ENCODE data around the gene ARHGAP4.

The ARHGAP4 gene

DNA sequence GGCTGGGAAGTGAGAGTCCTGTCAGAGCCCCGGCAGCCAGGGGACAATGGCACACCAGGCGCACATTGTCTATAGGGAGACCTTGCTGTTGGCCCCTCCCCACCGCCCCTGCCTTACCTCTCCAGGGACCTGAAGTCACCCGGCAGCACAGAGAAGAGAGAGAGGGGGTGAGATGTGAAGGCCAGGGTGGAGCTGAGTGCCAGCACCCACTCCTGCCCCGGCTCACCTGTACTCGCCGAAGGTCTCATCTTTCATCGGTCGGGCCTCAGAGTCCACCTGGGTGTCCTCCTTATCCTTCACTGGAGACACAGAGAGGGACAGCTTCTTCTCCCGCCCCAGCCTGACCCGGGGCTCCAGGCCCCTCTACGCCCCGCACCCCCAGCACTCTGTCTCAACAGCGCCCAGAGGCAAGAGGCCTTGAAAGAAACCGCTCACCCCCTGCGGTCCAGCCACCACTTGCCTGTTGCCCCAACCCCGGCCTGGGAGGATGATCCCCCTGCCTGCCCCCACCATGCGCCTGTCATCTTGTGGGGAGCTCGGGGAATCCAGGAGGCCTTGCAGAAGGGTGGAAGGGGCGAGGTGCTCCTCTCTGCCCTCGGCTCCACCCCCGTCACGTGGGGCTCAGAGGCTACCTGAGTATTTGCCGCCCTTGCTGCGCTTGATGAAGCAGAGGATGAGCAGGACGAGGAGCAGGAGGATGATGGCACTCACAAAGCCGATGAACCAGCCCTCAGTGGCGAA, 62.6 kb downstream of the ARHGAP4 start:
- DNase-seq = no peak

DNA sequence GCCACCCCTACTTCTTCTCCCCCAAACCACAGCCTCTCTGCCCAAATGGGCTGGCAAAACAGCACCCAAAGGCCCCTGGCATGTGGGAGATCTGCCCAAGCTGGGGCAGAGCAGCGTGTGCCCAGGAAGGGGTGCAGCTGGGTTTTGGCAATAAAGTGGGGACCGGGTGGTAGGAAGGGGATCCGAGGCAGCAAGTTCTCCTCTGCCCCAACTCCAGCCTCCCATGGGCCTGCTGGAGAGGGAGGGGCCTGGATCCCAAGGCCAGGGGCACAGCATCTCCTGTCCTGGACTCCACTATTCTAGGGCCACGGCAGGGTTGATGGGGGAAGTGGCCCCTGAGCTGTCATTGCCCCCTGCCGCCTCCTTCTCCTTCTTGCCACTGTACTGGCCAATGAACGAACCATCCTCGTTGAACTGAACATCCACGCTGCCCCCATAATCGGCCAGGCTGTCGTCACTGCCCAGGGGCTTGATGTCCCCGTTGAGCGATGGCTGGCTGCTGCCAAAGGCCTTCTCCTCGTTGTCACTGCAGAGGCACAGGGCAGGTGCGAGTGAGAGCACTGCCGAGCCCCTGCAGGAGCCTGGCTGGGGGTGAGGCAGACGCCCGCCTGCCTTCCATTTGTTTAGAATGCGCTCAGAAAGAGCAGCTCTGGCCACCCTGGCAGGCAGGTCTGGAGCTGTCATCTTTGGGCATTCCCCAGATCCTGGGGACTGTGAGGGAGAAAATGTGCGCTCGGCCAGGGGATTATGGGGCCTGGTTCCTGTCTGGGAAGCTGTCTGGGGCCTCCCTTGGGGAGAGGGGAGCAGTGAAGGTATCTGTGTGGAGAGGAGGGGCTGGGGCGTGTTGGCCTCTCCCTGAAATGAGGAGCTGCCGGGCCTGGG, 63.5 kb downstream of the ARHGAP4 start:
- DNase-seq = no peak

DNA sequence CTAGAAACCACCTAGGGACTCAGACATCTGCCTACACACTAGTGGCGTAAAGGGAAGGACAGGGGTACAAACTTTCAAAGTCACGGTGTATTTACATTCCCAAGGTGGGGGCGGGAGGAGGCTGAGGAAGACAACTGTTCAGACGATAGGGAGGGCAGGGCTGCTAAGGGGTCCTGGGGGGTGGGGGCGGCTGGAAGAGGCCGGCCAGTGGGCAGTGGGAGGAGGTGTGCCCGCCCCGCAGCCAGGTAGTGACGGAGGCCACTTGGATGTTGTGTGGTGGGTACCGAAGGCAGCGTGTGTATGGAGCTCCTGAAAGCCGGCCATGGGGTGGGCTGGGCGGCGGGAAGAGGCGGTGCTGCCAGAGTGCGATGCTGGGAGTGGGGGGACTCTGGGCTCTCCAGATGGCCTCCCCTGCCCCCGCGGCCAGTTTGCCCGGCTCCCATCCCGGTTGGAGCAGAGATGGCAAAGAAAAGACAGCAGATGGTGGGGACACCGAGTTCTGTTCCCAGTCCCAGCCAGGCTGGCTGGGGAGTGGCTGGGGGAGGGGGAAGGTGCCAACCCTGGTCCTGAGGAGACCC, 64.2 kb downstream of the ARHGAP4 start:
- DNase-seq = no peak

DNA sequence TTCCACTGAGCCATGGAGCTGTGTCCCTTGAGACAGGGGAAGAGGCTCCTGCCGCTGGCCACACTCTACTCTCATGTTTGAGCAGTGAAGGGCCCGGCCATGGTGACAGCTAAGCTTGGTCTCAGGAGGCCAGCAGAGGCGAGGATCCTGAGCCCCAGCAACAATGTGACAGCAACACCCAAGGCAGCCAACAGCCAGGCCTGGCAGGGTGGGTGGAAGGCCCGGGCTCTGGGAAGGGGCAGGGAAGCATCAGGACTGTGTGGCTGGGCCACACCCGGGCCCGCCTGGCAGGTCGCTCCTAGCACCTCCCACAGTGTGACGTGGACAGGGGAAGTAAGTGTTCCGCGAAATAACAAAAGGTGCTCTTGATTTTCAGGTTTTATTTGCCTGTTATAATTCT, 64.9 kb downstream of the ARHGAP4 start:
- DNase-seq = no peak
